Keratinocyte (primary cell): ENCODE data around the gene RGL1.

Source experiments
- EZH2 ChIP-seq: IDR thresholded peaks from one replicate; pipeline ENCODE4 v1.6.1; 2012; ENCODE audit warnings: inconsistent platforms, mild to moderate bottlenecking, low read length, moderate library complexity
- TF ChIP-seq, protein P1 (sequence below), 3 experiments: IDR thresholded peaks in 1 of 3; conservative IDR thresholded peaks in 1 of 3; optimal IDR thresholded peaks in 1 of 3; 2 replicates in 2 of 3; 3 replicates in 1 of 3; pipeline versions ENCODE3 to v1.5.1; 2011; ENCODE audit warnings: low read length in 3 of 3, mild to moderate bottlenecking in 3 of 3, moderate library complexity in 2 of 3, control low read depth in 1 of 3, inconsistent platforms in 1 of 3; ENCODE audit not compliant: insufficient read depth in 2 of 3; ENCODE audit errors: extremely low read depth in 1 of 3

DNA sequence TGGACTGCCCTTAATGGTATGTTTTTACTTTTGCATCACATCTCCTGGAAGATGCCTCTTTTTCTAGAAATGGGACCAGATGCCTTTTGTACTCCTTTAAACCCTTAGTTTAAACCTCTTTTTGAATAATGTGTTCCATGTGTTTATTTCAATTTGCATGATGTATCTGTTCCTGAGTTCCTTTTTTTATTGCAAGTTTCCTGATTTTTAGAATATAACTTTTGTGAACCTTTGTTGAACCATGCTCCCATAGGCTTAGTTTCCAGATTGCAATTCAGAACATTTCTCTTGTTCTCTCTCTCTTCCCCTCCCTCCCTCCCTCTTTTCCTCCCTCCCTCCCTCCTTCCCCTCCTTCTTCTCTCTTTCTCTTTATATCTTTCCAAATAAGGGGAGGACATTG is 81.9 kb downstream of the RGL1 start:
- TF ChIP-seq, protein P1, sequence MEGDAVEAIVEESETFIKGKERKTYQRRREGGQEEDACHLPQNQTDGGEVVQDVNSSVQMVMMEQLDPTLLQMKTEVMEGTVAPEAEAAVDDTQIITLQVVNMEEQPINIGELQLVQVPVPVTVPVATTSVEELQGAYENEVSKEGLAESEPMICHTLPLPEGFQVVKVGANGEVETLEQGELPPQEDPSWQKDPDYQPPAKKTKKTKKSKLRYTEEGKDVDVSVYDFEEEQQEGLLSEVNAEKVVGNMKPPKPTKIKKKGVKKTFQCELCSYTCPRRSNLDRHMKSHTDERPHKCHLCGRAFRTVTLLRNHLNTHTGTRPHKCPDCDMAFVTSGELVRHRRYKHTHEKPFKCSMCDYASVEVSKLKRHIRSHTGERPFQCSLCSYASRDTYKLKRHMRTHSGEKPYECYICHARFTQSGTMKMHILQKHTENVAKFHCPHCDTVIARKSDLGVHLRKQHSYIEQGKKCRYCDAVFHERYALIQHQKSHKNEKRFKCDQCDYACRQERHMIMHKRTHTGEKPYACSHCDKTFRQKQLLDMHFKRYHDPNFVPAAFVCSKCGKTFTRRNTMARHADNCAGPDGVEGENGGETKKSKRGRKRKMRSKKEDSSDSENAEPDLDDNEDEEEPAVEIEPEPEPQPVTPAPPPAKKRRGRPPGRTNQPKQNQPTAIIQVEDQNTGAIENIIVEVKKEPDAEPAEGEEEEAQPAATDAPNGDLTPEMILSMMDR (optimal IDR thresholded peaks at IDR 0.05 in 1 of 3, IDR thresholded peaks at IDR 0.05 in 1 of 3, conservative IDR thresholded peaks at IDR 0.05 in 1 of 3; ENCODE audit: extremely low read depth in 1 of 3, insufficient read depth in 2 of 3, low read length in 3 of 3) = no peak
- no peak for TF ChIP-seq EZH2
